HepG2 (cell line): ENCODE results near the gene MAD2L2. TPM values are rescaled to one million over a fixed set of nuclear protein-coding genes. Genes with fewer than 3 reads are reported as not detected.

Experiments used
- AGO2 ChIP-seq: fragments of 200-400 bp; formaldehyde crosslinking; optimal IDR thresholded peaks from 2 replicates; pipeline ENCODE3; 2017; ENCODE audit warnings: mild to moderate bottlenecking, low read depth, low read length, moderate library complexity
- ASH2L ChIP-seq: fragments of 300-600, 200-600 bp; sonication (generic); IDR thresholded peaks from 2 replicates; pipeline ENCODE4 v1.7.0; 2017; ENCODE audit warnings: low read depth, mild to moderate bottlenecking, moderate library complexity, mixed read lengths, low read length; ENCODE audit not compliant: insufficient read length
- CHD2 ChIP-seq: IDR thresholded peaks from 2 replicates; pipeline ENCODE4 v1.6.1; 2011; ENCODE audit warnings: low read depth, low read length, improper control_type of control experiment
- HHEX ChIP-seq: IDR thresholded peaks from 2 replicates; pipeline ENCODE4 v1.6.1; 2016; ENCODE audit warnings: control low read depth
- LRRFIP1 ChIP-seq: sonication (generic); formaldehyde crosslinking; conservative IDR thresholded peaks from 2 replicates; pipeline ENCODE4 v1.4.0; 2020; ENCODE audit warnings: missing genetic modification reagents
- MEF2D ChIP-seq: sonication (generic); formaldehyde crosslinking; IDR thresholded peaks from 2 replicates; pipeline ENCODE4 v1.5.1; 2020; ENCODE audit warnings: mild to moderate bottlenecking, missing genetic modification reagents
- NCOA2 ChIP-seq: sonication (generic); formaldehyde crosslinking; IDR thresholded peaks from 2 replicates; pipeline ENCODE4 v1.8.0; 2022; ENCODE audit warnings: inconsistent platforms
- NR0B2 ChIP-seq: sonication (generic); formaldehyde crosslinking; IDR thresholded peaks from 2 replicates; pipeline ENCODE4 v1.4.0; 2020; ENCODE audit warnings: mild to moderate bottlenecking, missing genetic modification reagents
- NR2F2 ChIP-seq: IDR thresholded peaks from 2 replicates; pipeline ENCODE4 v1.6.1; 2012; ENCODE audit warnings: low read depth, inconsistent platforms, borderline replicate concordance
- RBM22 ChIP-seq: fragments of 200-400 bp; formaldehyde crosslinking; optimal IDR thresholded peaks from 2 replicates; pipeline ENCODE3; 2017; ENCODE audit warnings: mild to moderate bottlenecking, low read length, moderate library complexity
- TBX3 ChIP-seq: fragments of 450-650 bp; IDR thresholded peaks from 2 replicates; pipeline ENCODE4 v1.6.1; 2017; ENCODE audit warnings: antibody characterized with exemption, mild to moderate bottlenecking, inconsistent platforms, borderline replicate concordance
- YY1 ChIP-seq: IDR thresholded peaks from 2 replicates; pipeline ENCODE4 v1.6.1; 2011; ENCODE audit warnings: low read length, low read depth, moderate library complexity, mild to moderate bottlenecking; ENCODE audit not compliant: insufficient read depth, insufficient replicate concordance
- ZBTB2 ChIP-seq: sonication (generic); formaldehyde crosslinking; IDR thresholded peaks from 2 replicates; pipeline ENCODE4 v1.8.0; 2022; ENCODE audit warnings: low read depth, missing genetic modification reagents
- ZNF280B ChIP-seq: sonication (generic); formaldehyde crosslinking; IDR thresholded peaks from 2 replicates; pipeline ENCODE4 v1.5.0; 2020; ENCODE audit warnings: missing genetic modification reagents, mild to moderate bottlenecking, borderline replicate concordance
- ZNF564 ChIP-seq: sonication (generic); formaldehyde crosslinking; IDR thresholded peaks from 2 replicates; pipeline ENCODE4 v1.8.1; 2023; ENCODE audit warnings: mild to moderate bottlenecking, missing genetic modification reagents
- ZNF570 ChIP-seq: sonication (generic); formaldehyde crosslinking; IDR thresholded peaks from 2 replicates; pipeline ENCODE4 v1.4.0; 2020; ENCODE audit warnings: mild to moderate bottlenecking, missing genetic modification reagents, borderline replicate concordance
- ZNF704 ChIP-seq: sonication (generic); formaldehyde crosslinking; IDR thresholded peaks from 2 replicates; pipeline ENCODE4 v1.8.1; 2023; ENCODE audit warnings: mild to moderate bottlenecking, inconsistent platforms, moderate library complexity, missing genetic modification reagents, borderline replicate concordance
- ZNF891 ChIP-seq: sonication (generic); formaldehyde crosslinking; IDR thresholded peaks from 2 replicates; pipeline ENCODE4 v1.5.0; 2020; ENCODE audit warnings: mild to moderate bottlenecking, missing genetic modification reagents
- polyA plus RNA-seq, 8 experiments: library from polyadenylated mRNA; depleted of rRNA in 3 of 8; stranded (reverse) in 7 of 8; unstranded in 1 of 8; fragments of >200 nt; fragmentation: Illumina TruSeq in 4 of 8; extraction: Trizol in 4 of 8; gene quantifications; 2 replicates each; pipeline versions ENCODE4 v1.2.1 to v1.2.3, GENCODE V29; 2011 to 2016; ENCODE audit warnings: low read depth in 4 of 8, missing spikeins in 1 of 8, mixed read lengths in 1 of 8; ENCODE audit not compliant: insufficient read depth in 1 of 8
- total RNA-seq, 5 experiments: library from RNA; depleted of rRNA; stranded (reverse); fragments of >200 nt; fragmentation: Illumina TruSeq; extraction: Trizol; gene quantifications; 2 replicates each; pipeline ENCODE4 v1.2.3, GENCODE V29; 2016; ENCODE audit warnings: low read depth in 1 of 5
- TF ChIP-seq, protein P1 (sequence below): sonication (generic); formaldehyde crosslinking; IDR thresholded peaks from 2 replicates; pipeline ENCODE4 v1.4.0; 2020; ENCODE audit warnings: missing genetic modification reagents

MAD2L2 gene
- total and polyA plus RNA-seq, 2 of the 13 experiments (the other 11 are each of a cell fraction or from before 2014, with no cell fraction given) = 51.8 to 53.8 TPM

DNA sequence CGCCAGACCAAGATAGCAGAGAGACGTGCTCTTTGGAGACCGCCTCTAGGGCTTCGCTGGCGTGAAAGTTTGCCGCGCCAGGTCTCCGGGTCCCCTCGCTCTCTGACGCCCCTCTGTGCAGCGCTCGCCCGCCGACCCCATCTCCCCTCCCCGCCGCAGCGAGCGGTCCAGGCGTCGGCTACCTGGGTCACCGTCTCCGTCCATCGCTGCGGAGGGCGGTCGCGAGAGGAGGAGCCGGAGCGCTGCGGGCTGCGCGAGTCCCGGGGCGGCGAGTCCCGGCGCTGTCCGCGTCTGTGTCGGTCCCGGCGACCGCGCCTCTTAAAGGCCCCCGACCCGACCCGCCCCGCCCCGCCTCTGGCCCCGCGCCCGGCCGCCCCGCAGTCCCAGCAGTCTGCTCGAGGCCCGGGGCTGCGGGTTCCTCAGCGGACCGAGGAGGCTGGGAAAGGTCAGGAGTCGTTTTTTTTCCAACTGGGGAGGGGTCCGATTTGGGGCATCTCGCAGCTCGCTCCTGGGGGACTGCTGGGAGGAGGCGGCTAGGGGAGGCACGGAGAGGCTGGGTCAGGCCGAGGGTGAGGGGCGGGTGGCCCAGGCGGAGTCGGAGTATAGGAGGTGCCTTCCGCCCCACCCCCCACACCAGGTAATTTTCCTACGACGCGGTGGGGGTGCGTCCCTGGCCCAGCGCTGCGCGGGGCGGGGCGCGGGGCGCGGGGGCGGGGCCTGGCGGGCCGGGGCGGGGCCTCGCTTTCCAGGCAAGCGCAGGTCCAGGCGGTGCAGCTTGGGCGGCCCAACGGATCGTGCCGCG lies 26.6 kb downstream of the MAD2L2 start, which contains the start of the genes FBXO2 and FBXO44 (continued):
- no peak for TF ChIP-seq ASH2L
- no peak for TF ChIP-seq TBX3
- TF ChIP-seq YY1 = no peak
- TF ChIP-seq MEF2D = no peak
- TF ChIP-seq CHD2 = no peak
- peak; percentile 86; the same call in 1 of the 2 replicates for TF ChIP-seq ZNF564
- no peak for TF ChIP-seq LRRFIP1 (CRISPR knock-in tag)
- TF ChIP-seq AGO2 = peak; percentile 89
- TF ChIP-seq NR2F2 = no peak
- no peak for TF ChIP-seq ZNF570 (CRISPR knock-in tag)
- TF ChIP-seq, protein P1, sequence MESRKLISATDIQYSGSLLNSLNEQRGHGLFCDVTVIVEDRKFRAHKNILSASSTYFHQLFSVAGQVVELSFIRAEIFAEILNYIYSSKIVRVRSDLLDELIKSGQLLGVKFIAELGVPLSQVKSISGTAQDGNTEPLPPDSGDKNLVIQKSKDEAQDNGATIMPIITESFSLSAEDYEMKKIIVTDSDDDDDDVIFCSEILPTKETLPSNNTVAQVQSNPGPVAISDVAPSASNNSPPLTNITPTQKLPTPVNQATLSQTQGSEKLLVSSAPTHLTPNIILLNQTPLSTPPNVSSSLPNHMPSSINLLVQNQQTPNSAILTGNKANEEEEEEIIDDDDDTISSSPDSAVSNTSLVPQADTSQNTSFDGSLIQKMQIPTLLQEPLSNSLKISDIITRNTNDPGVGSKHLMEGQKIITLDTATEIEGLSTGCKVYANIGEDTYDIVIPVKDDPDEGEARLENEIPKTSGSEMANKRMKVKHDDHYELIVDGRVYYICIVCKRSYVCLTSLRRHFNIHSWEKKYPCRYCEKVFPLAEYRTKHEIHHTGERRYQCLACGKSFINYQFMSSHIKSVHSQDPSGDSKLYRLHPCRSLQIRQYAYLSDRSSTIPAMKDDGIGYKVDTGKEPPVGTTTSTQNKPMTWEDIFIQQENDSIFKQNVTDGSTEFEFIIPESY (CRISPR knock-in tag) = no peak
- no peak for TF ChIP-seq ZNF280B (CRISPR knock-in tag)
- TF ChIP-seq NCOA2 (CRISPR knock-in tag) = no peak
- no peak for TF ChIP-seq NR0B2 (CRISPR knock-in tag)
- TF ChIP-seq ZNF891 (CRISPR knock-in tag) = no peak
- no peak for TF ChIP-seq HHEX (CRISPR knock-in tag)
- no peak for TF ChIP-seq ZNF704
- TF ChIP-seq ZBTB2 (CRISPR knock-in tag) = no peak; the same call in none of the 2 replicates
- TF ChIP-seq RBM22 = no peak
